SJSA1 (cell line): ENCODE measurements around the gene LRRC1. TPM values are rescaled to one million over a fixed set of nuclear protein-coding genes. Genes with fewer than 3 reads are reported as not detected.
A peak's percentile ranks its signal among the peaks of the same experiment; 100 is the strongest.
"Not testable (repeated sequence)": the region's sequence is repeated elsewhere in the genome, so short reads cannot be mapped to it uniquely, and the experiment has no call there.

Source experiments
- DNase-seq, 2 experiments: peaks; one replicate each; pipeline ENCODE4 v3.0.0-alpha.2; 2015 to 2020; ENCODE audit warnings: low spot score in 2 of 2, low read depth in 1 of 2
- H3K27ac ChIP-seq: fragments of 250-450 bp; sonication (Bioruptor Pico); 2 replicates; pipeline ENCODE4 v1.5.1; 2020; ENCODE audit warnings: mild to moderate bottlenecking, moderate library complexity
- H3K27me3 ChIP-seq: fragments of 250-450 bp; sonication (Bioruptor Pico); replicated peaks from 2 replicates; pipeline ENCODE4 v1.5.1; 2020; ENCODE audit warnings: mild to moderate bottlenecking, moderate library complexity
- H3K36me3 ChIP-seq: fragments of 250-450 bp; sonication (Bioruptor Pico); 2 replicates; pipeline ENCODE4 v1.5.1; 2020; ENCODE audit warnings: mild to moderate bottlenecking
- H3K4me1 ChIP-seq: fragments of 250-450 bp; sonication (Bioruptor Pico); replicated peaks from 2 replicates; pipeline ENCODE4 v1.6.1; 2021; ENCODE audit warnings: mild to moderate bottlenecking
- H3K4me3 ChIP-seq: fragments of 250-450 bp; sonication (Bioruptor Pico); 2 replicates; pipeline ENCODE4 v1.5.1; 2020; ENCODE audit warnings: mild to moderate bottlenecking
- H3K9me3 ChIP-seq: fragments of 250-450 bp; sonication (Bioruptor Pico); replicated peaks from 2 replicates; pipeline ENCODE4 v1.5.1; 2020; ENCODE audit warnings: mild to moderate bottlenecking
- total RNA-seq: library from RNA; depleted of rRNA; stranded (reverse); fragments of >200 nt; shearing (Covaris generic); gene quantifications from 2 replicates; pipeline ENCODE4 v1.2.3, GENCODE V29; 2014

Gene LRRC1
- total RNA-seq, 1 experiment from 2014 or later = 16.4 TPM

GRCh38 chr6:53770780-53771249 is 24.0 kb upstream of the LRRC1 start:
- H3K4me1 ChIP-seq = no peaks in the 10 kb centered on the region
- no peaks in the 10 kb centered on the region for H3K9me3 ChIP-seq
- no peak overlapping the region for H3K4me3 ChIP-seq
- no peaks in the 10 kb centered on the region for H3K27me3 ChIP-seq
- no peak overlapping the region for H3K27ac ChIP-seq
- DNase-seq = no peak
- no peaks in the 10 kb centered on the region for H3K36me3 ChIP-seq

- DNase-seq = no peak
- Histone ChIP-seq H3K27me3 (no peaks in the 10 kb centered on the region), H3K4me3 (no peak overlapping the region), H3K27ac (no peak overlapping the region), H3K4me1 (no peaks in the 10 kb centered on the region), H3K9me3 (no peaks in the 10 kb centered on the region), H3K36me3 (no peaks in the 10 kb centered on the region)
Measured at GRCh38 chr6:53771785-53772624, 22.8 kb upstream of the LRRC1 start.

- H3K4me3 ChIP-seq = no peak overlapping the region
- H3K36me3 ChIP-seq = no peaks in the 10 kb centered on the region
- H3K9me3 ChIP-seq = no peaks in the 10 kb centered on the region
- DNase-seq = no peak
- H3K4me1 ChIP-seq = no peaks in the 10 kb centered on the region
- no peaks in the 10 kb centered on the region for H3K27me3 ChIP-seq
- no peak overlapping the region for H3K27ac ChIP-seq
Measured at GRCh38 chr6:53773044-53773696, 21.6 kb upstream of the LRRC1 start.

GRCh38 chr6:53776152-53776551 is 18.7 kb upstream of the LRRC1 start:
- H3K27me3 ChIP-seq, H3K27ac ChIP-seq, H3K4me1 ChIP-seq, H3K36me3 ChIP-seq, H3K9me3 ChIP-seq, H3K4me3 ChIP-seq, DNase-seq: not testable (repeated sequence)

- DNase-seq, H3K9me3 ChIP-seq: not testable (repeated sequence)
Measured at GRCh38 chr6:53784991-53785390, 9.8 kb upstream of the LRRC1 start.

GRCh38 chr6:53786832-53787231 is 8.0 kb upstream of the LRRC1 start:
- no peak for DNase-seq
- Histone ChIP-seq H3K27me3 (no peaks in the 10 kb centered on the region), H3K9me3 (no peaks in the 10 kb centered on the region), H3K4me1 (peaks cover 4% of the 10 kb centered on the region; the same call in 1 of the 2 replicates), H3K36me3 (no peaks in the 10 kb centered on the region), H3K4me3 (no peak overlapping the region), H3K27ac (no peak overlapping the region)

More at GRCh38 chr6:53784991-53785390, 9.8 kb upstream of the LRRC1 start:
- H3K36me3 ChIP-seq, H3K27me3 ChIP-seq, H3K4me1 ChIP-seq, H3K27ac ChIP-seq, H3K4me3 ChIP-seq: not testable (repeated sequence)

GRCh38 chr6:53790886-53791285 is 3.9 kb upstream of the LRRC1 start:
- Histone ChIP-seq H3K4me3 (no peak overlapping the region), H3K9me3 (0 out of 2 replicates have a peak, but pooled peaks cover 3% of the 10 kb centered on the region), H3K36me3 (peaks cover 4% of the 10 kb centered on the region), H3K27me3 (no peaks in the 10 kb centered on the region), H3K4me1 (peaks cover 16% of the 10 kb centered on the region), H3K27ac (no peak overlapping the region)
- DNase-seq = no peak

- Histone ChIP-seq H3K4me3 (no peak overlapping the region), H3K9me3 (0 out of 2 replicates have a peak, but pooled peaks cover 3% of the 10 kb centered on the region), H3K36me3 (peaks cover 4% of the 10 kb centered on the region), H3K27ac (no peak overlapping the region), H3K27me3 (no peaks in the 10 kb centered on the region), H3K4me1 (peaks cover 27% of the 10 kb centered on the region)
- DNase-seq = no peak
Measured at GRCh38 chr6:53792016-53792415, 2.8 kb upstream of the LRRC1 start.

GRCh38 chr6:53792973-53793317 is 1.9 kb upstream of the LRRC1 start:
- Histone ChIP-seq H3K36me3 (peaks cover 4% of the 10 kb centered on the region), H3K4me3 (peak overlapping the region; percentile 90), H3K27ac (no peak overlapping the region), H3K9me3 (0 out of 2 replicates have a peak, but pooled peaks cover 3% of the 10 kb centered on the region), H3K4me1 (peaks cover 32% of the 10 kb centered on the region), H3K27me3 (no peaks in the 10 kb centered on the region)
- DNase-seq = no peak

GRCh38 chr6:53793318-53794136 is 1.3 kb upstream of the LRRC1 start:
- Histone ChIP-seq H3K36me3 (peaks cover 4% of the 10 kb centered on the region), H3K4me3 (peak overlapping the region; percentile 90), H3K27ac (no peak overlapping the region), H3K4me1 (peaks cover 32% of the 10 kb centered on the region), H3K9me3 (0 out of 2 replicates have a peak, but pooled peaks cover 3% of the 10 kb centered on the region), H3K27me3 (no peaks in the 10 kb centered on the region)
- DNase-seq = peak in 1 of 2 experiments; percentile 7

GRCh38 chr6:53794137-53794719 is 577 bp upstream of the LRRC1 start:
- H3K27me3 ChIP-seq = no peaks in the 10 kb centered on the region
- H3K36me3 ChIP-seq = peaks cover 4% of the 10 kb centered on the region
- 0 out of 2 replicates have a peak, but pooled peaks cover 3% of the 10 kb centered on the region for H3K9me3 ChIP-seq
- peaks cover 32% of the 10 kb centered on the region for H3K4me1 ChIP-seq
- peak overlapping the region; percentile 40 for H3K27ac ChIP-seq
- H3K4me3 ChIP-seq = peak overlapping the region; percentile 90
- DNase-seq = peak; percentile 67 to 77

- peaks cover 32% of the 10 kb centered on the region for H3K4me1 ChIP-seq
- H3K4me3 ChIP-seq = peak overlapping the region; percentile 90
- 0 out of 2 replicates have a peak, but pooled peaks cover 3% of the 10 kb centered on the region for H3K9me3 ChIP-seq
- H3K36me3 ChIP-seq = peaks cover 4% of the 10 kb centered on the region
- no peak overlapping the region; the same call in 1 of the 2 replicates for H3K27ac ChIP-seq
- H3K27me3 ChIP-seq = no peaks in the 10 kb centered on the region
- DNase-seq = no peak
Measured at GRCh38 chr6:53795340-53795701, 516 bp downstream of the LRRC1 start.
